ENCODE results near the gene MARF1.

DNA sequence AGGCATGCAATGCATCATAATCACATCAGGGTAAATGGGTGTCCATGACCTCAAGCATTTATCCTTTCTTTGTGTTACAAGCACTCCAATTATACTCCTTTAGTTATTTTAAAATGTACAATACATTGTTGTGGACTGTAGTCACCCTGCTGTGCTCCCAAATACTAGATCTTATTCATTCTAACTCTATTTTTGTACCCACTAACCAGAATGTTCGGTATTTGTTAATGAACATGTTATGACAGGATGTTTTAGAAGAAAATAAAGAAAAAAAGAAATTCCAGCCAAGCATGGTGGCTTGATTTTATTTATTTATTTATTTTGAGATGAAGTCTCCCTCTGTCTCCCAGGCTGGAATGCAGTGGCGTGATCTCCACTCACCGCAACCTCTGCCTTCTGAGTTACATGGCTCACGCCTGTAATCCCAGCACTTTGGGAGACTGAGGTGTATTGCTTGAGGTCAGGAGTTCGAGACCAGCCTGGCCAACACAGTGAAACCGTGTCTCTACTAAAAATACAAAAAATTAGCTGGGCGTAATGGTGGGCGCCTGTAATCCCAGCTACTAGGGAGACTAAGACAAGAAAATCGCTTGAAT is 5.3 kb upstream of the MARF1 start:
- TF ChIP-seq, protein P1, sequence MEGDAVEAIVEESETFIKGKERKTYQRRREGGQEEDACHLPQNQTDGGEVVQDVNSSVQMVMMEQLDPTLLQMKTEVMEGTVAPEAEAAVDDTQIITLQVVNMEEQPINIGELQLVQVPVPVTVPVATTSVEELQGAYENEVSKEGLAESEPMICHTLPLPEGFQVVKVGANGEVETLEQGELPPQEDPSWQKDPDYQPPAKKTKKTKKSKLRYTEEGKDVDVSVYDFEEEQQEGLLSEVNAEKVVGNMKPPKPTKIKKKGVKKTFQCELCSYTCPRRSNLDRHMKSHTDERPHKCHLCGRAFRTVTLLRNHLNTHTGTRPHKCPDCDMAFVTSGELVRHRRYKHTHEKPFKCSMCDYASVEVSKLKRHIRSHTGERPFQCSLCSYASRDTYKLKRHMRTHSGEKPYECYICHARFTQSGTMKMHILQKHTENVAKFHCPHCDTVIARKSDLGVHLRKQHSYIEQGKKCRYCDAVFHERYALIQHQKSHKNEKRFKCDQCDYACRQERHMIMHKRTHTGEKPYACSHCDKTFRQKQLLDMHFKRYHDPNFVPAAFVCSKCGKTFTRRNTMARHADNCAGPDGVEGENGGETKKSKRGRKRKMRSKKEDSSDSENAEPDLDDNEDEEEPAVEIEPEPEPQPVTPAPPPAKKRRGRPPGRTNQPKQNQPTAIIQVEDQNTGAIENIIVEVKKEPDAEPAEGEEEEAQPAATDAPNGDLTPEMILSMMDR (IDR thresholded peaks at IDR 0.05; ENCODE audit: borderline replicate concordance, extremely low read depth, low read length, poor library complexity, severe bottlenecking): no peak
- TF ChIP-seq EZH2 (IDR thresholded peaks at IDR 0.05; ENCODE audit: borderline replicate concordance, low read depth, low read length, severe bottlenecking): no peak
